RPMI7951 (cell line): ENCODE data around the gene PRR20A. TPM values are rescaled to one million over a fixed set of nuclear protein-coding genes. Genes with fewer than 3 reads are reported as not detected.
"Not testable (repeated sequence)": the region's sequence is repeated elsewhere in the genome, so short reads cannot be mapped to it uniquely, and the experiment has no call there.

Experiments used
- DNase-seq: peaks from one replicate; pipeline ENCODE4 v3.0.0-alpha.2; 2012; ENCODE audit warnings: low read depth
- total RNA-seq: library from RNA; depleted of rRNA; stranded (reverse); fragments of >200 nt; shearing (Covaris generic); gene quantifications from 2 replicates; pipeline ENCODE4 v1.2.3, GENCODE V29; 2014; rRNA removed

PRR20A gene
- not detected in 2 replicates for total RNA-seq

- DNase-seq, result not testable (repeated sequence)
Observed at GRCh38 chr13:57140235-57140968, at the start of gene PRR20A. PRR20A (plus strand) TSS chr13:57140918; CDS start chr13:57141305, 387 bp downstream.

GRCh38 chr13:57114945-57115344, 25.8 kb upstream of the PRR20A start:
- no peak for DNase-seq

- DNase-seq, result no peak
Observed at GRCh38 chr13:57123681-57124080, 17.0 kb upstream of the PRR20A start.

- DNase-seq, result no peak
Observed at GRCh38 chr13:57128909-57129308, 11.8 kb upstream of the PRR20A start.

- DNase-seq, result no peak
Observed at GRCh38 chr13:57136093-57136492, 4.6 kb upstream of the PRR20A start.

GRCh38 chr13:57137585-57137984, 3.1 kb upstream of the PRR20A start:
- DNase-seq, result no peak

- DNase-seq, result no peak
Observed at GRCh38 chr13:57138988-57139387, 1.7 kb upstream of the PRR20A start.

- DNase-seq, result not testable (repeated sequence)
Observed at GRCh38 chr13:57139781-57140180, 937 bp upstream of the PRR20A start.

- DNase-seq, result not testable (repeated sequence)
Observed at GRCh38 chr13:57147188-57147587, 6.5 kb downstream of the PRR20A start, which contains the start of gene PRR20B. PRR20B (plus strand) TSS chr13:57147488; CDS start chr13:57147875, 387 bp downstream.

GRCh38 chr13:57148106-57148505, 7.4 kb downstream of the PRR20A start:
- DNase-seq, result not testable (repeated sequence)

GRCh38 chr13:57153761-57154160, 13.0 kb downstream of the PRR20A start, which contains the start of gene PRR20C:
PRR20C (plus strand) TSS chr13:57154061; CDS start chr13:57154448, 387 bp downstream.
- not testable (repeated sequence) for DNase-seq

- DNase-seq, result not testable (repeated sequence)
Observed at GRCh38 chr13:57160332-57160731, 19.6 kb downstream of the PRR20A start, which contains the start of gene PRR20D. PRR20D (plus strand) TSS chr13:57160632; CDS start chr13:57161019, 387 bp downstream.

- not testable (repeated sequence) for DNase-seq
Observed at GRCh38 chr13:57166897-57167296, 26.2 kb downstream of the PRR20A start, which contains the start of gene PRR20E. PRR20E (plus strand) TSS chr13:57167197; CDS start chr13:57167584, 387 bp downstream.

- no peak for DNase-seq
Observed at GRCh38 chr13:57191667-57192066, 50.9 kb downstream of the PRR20A start.

Other genes starting within 250 kb of the PRR20A start
- not detected in 2 replicates for gene PRR20B, start 6.6 kb downstream of the PRR20A start, total RNA-seq
- gene PRR20C, start 13.1 kb downstream of the PRR20A start, total RNA-seq, result not detected in 2 replicates
- gene PRR20D, start 19.7 kb downstream of the PRR20A start, total RNA-seq, result not detected in 2 replicates
- not detected in 2 replicates for gene PRR20E, start 26.3 kb downstream of the PRR20A start, total RNA-seq